ENCODE measurements around the gene CHIC2. TPM values are rescaled to one million over a fixed set of nuclear protein-coding genes. Genes with fewer than 3 reads are reported as not detected.

Gene CHIC2
- total RNA-seq, 2 donors from 2014 or later: 13.5 to 26.2 TPM

- TF ChIP-seq, protein P1, sequence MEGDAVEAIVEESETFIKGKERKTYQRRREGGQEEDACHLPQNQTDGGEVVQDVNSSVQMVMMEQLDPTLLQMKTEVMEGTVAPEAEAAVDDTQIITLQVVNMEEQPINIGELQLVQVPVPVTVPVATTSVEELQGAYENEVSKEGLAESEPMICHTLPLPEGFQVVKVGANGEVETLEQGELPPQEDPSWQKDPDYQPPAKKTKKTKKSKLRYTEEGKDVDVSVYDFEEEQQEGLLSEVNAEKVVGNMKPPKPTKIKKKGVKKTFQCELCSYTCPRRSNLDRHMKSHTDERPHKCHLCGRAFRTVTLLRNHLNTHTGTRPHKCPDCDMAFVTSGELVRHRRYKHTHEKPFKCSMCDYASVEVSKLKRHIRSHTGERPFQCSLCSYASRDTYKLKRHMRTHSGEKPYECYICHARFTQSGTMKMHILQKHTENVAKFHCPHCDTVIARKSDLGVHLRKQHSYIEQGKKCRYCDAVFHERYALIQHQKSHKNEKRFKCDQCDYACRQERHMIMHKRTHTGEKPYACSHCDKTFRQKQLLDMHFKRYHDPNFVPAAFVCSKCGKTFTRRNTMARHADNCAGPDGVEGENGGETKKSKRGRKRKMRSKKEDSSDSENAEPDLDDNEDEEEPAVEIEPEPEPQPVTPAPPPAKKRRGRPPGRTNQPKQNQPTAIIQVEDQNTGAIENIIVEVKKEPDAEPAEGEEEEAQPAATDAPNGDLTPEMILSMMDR (IDR thresholded peaks at IDR 0.05): no peak
- Histone ChIP-seq H3K9ac (ENCODE audit: low read depth in 2 of 2, low read length in 2 of 2) (peak within 1 kb of the TSS in 1 of 2 donors; percentile 12), H3K27ac (no peak within 1 kb of the TSS), H3K4me3 (peak within 1 kb of the TSS; percentile 19), H3K36me3 (no peaks in the 10 kb centered on the region), H3K27me3 (peaks cover 91% of the 10 kb centered on the region), H3K9me3 (no peaks in the 10 kb centered on the region), H3K4me1 (peaks cover 6% of the 10 kb centered on the region)
- intact Hi-C loops (cut with DNase I): loop anchor here (10.0 kb wide), 1 partner anchor 115 kb away; no protein-coding TSS in a partner anchor
- no peak for DNase-seq
Measured at GRCh38 chr4:54099748-54100574, 35.6 kb upstream of the CHIC2 start, which contains the start of gene GSX2. Gene GSX2 (plus strand): TSS chr4:54100163. CDS start chr4:54100345, 182 bp downstream.

DNA sequence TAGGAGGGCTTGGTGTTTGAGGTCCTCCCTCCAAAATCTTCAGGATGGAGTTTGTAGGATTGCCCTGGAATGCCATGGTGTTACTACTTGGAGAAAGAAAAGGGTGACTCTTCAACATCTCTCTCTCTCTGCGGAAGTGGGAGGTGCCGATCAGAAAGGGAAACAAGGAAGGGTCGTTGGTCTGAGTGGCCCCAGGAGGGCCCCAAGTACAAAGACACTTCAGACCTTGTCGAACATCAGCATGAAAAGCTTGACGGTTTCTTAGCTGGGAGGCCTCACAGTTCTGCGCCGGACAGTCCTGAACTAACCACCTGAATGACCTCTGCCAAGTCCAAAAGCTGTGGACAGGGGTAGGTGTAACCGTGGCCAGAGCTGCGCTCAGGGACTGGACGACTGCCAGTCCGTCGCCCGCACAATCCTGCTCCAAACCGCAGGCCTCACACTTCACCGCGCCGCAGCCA lies 34.9 kb upstream of the CHIC2 start:
- intact Hi-C loops (cut with DNase I): no loop called here
- TF ChIP-seq, protein P1 (IDR thresholded peaks at IDR 0.05): no peak
- peaks cover 91% of the 10 kb centered on the region for H3K27me3 ChIP-seq
- H3K36me3 ChIP-seq: no peaks in the 10 kb centered on the region
- H3K27ac ChIP-seq: no peak overlapping the region
- H3K4me3 ChIP-seq: no peak overlapping the region
- H3K9ac ChIP-seq (ENCODE audit: low read depth in 2 of 2, low read length in 2 of 2): no peak overlapping the region
- peaks cover 6% of the 10 kb centered on the region for H3K4me1 ChIP-seq
- DNase-seq: no peak
- no peaks in the 10 kb centered on the region for H3K9me3 ChIP-seq

DNA sequence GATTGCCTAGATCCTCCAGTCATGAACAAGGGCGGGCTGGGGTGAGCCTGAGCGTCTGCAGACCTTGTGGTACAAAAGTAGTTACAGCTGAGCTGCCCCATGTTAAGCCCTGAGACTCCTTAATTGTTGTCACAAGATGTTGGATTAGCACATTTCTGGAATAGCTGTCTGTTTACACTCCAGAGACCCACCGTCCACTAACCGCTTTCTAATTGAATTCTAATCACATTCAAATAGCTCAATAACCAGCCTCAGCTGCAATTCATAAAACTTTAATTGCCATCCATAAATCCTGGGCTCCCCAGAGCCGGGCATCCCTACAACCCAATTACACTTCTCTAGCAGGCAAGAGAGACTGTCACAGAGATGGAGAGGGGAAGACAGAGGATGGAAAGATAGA lies 34.0 kb upstream of the CHIC2 start:
- H3K4me1 ChIP-seq: peaks cover 6% of the 10 kb centered on the region
- DNase-seq: no peak
- intact Hi-C loops (cut with DNase I): no loop called here
- TF ChIP-seq, protein P1 (IDR thresholded peaks at IDR 0.05): no peak
- H3K9ac ChIP-seq (ENCODE audit: low read depth in 2 of 2, low read length in 2 of 2): no peak overlapping the region
- no peak overlapping the region for H3K27ac ChIP-seq
- H3K36me3 ChIP-seq: no peaks in the 10 kb centered on the region
- H3K4me3 ChIP-seq: no peak overlapping the region
- H3K9me3 ChIP-seq: no peaks in the 10 kb centered on the region
- H3K27me3 ChIP-seq: peaks cover 91% of the 10 kb centered on the region

DNA sequence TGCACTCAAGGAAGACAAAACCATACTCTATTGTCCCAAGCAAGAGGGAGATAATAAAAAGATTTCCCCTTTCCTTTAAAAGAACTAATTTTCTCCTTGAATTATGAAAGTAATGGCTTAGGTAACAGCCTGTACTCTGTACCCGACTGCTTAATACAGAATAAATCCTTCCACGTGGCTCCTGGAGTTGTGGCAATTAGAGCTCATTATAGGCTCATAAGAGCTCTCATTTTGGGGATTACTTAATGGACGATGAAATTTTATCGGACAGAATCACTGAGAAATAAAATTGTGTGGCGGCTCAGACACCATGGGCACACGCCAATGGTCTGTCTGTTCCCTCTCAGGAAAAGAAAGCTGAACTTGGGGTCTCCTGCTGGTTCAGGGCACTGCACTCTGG lies 32.7 kb upstream of the CHIC2 start:
- no peak overlapping the region for H3K4me3 ChIP-seq
- no peak overlapping the region for H3K27ac ChIP-seq
- H3K36me3 ChIP-seq: no peaks in the 10 kb centered on the region
- DNase-seq: no peak
- intact Hi-C loops (cut with DNase I): no loop called here
- peaks cover 91% of the 10 kb centered on the region for H3K27me3 ChIP-seq
- no peaks in the 10 kb centered on the region for H3K9me3 ChIP-seq
- peaks cover 6% of the 10 kb centered on the region for H3K4me1 ChIP-seq
- no peak overlapping the region for H3K9ac ChIP-seq (ENCODE audit: low read depth in 2 of 2, low read length in 2 of 2)
- TF ChIP-seq, protein P1 (IDR thresholded peaks at IDR 0.05): no peak

DNA sequence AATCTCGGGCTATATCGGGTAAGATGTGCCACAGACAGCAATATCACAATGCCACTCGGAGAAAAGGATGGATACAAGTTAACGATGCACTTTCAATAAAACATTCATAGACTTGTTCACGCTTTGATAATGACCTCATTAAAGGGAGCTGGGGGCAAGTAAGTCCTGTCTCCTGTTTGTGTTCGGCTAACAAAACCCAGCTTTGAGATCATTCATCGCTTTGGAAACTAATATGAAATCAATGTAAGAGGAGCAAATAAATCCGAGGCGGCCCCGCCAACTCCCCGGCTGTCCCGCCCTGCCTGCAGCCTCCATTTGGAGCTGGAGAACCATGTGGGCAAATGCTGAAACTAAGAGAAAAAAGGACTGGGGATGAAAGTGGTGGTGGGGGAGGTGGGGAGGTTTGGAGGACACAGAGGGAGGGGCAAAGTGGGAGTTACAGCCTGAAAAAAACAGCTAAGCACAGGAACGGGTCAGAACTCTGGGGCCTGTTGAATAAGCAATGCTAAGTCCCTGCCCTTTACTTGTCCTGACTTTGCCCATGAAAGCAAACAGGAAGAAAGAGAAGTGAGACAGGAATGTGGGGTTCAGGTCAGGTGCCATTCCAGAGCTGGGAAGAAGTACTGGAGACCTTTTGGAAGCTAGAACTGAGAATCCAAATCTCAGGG lies 32.0 kb upstream of the CHIC2 start:
- intact Hi-C loops (cut with DNase I): no loop called here
- H3K27me3 ChIP-seq: peaks cover 85% of the 10 kb centered on the region
- TF ChIP-seq, protein P1 (IDR thresholded peaks at IDR 0.05): no peak

More for the DNA sequence above, 32.0 kb upstream of the CHIC2 start:
- no peak for DNase-seq
- H3K9ac ChIP-seq (ENCODE audit: low read depth in 2 of 2, low read length in 2 of 2): no peak overlapping the region
- H3K4me1 ChIP-seq: peaks cover 6% of the 10 kb centered on the region
- H3K9me3 ChIP-seq: no peaks in the 10 kb centered on the region
- no peak overlapping the region for H3K27ac ChIP-seq
- H3K4me3 ChIP-seq: no peak overlapping the region
- H3K36me3 ChIP-seq: no peaks in the 10 kb centered on the region
